ENCODE data around the gene LEKR1.

Gene LEKR1

DNA sequence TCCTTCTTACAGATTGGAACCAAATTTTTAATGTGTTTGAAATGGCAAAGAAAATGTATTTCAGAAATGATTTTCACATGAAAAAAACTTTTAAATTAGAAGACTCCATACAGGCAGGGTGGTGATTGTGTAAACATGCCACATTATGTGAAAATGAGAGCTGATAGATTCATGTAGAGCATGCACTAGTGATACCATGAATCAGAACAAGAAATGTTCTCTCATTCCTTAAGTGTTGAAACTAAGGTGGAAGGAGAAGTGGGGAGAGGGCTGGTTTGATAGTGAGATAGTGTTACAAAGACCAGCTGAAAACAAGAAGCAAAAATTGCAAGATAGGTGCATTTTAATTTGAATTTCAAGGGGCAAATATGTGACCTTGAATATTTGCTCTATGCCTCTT is 233.5 kb downstream of the LEKR1 start:
- no peak overlapping the region for H3K27ac ChIP-seq
- TF ChIP-seq, protein P1, sequence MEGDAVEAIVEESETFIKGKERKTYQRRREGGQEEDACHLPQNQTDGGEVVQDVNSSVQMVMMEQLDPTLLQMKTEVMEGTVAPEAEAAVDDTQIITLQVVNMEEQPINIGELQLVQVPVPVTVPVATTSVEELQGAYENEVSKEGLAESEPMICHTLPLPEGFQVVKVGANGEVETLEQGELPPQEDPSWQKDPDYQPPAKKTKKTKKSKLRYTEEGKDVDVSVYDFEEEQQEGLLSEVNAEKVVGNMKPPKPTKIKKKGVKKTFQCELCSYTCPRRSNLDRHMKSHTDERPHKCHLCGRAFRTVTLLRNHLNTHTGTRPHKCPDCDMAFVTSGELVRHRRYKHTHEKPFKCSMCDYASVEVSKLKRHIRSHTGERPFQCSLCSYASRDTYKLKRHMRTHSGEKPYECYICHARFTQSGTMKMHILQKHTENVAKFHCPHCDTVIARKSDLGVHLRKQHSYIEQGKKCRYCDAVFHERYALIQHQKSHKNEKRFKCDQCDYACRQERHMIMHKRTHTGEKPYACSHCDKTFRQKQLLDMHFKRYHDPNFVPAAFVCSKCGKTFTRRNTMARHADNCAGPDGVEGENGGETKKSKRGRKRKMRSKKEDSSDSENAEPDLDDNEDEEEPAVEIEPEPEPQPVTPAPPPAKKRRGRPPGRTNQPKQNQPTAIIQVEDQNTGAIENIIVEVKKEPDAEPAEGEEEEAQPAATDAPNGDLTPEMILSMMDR (conservative IDR thresholded peaks at IDR 0.05), result no peak
- no peak for TF ChIP-seq ZFX (IDR thresholded peaks at IDR 0.05)

DNA sequence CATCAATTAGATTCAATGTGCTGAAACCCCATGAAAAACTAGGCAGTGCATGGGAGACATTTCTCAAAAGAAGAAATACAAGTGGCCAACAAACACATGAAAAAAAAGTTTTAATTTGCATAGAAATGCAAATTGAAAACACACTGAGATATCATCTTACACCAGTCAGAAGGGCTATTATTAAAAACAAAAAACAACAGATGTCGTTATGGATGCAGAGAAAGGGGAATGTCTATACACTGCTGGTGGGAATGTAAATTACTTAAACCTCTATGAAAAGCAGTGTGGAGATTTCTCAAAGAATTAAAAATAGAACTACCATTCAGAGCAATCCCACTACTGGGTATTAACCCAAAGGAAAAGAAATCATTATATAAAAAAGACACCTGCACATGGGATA is 235.1 kb downstream of the LEKR1 start:
- TF ChIP-seq, protein P1 (conservative IDR thresholded peaks at IDR 0.05), result no peak
- TF ChIP-seq ZFX (IDR thresholded peaks at IDR 0.05), result no peak
- no peak overlapping the region for H3K27ac ChIP-seq

DNA sequence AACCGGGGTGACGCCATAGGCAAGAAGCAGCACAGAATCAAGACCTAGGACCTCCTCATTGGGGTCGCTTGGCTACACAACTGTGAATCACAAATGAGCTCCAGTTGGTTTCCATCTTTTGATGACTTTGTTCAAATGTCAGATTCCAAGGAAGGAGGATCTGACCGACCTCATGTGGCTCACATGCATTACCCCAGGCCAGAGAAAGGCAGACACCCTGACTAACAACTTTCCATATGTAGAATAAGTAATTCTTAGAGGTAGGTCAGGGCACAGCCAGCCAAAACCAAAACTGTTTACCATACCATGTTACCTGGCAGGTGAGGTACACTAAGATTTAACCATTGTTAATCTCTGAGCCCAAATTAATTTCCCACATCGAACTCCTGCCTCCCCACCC is 237.3 kb downstream of the LEKR1 start:
- no peak for TF ChIP-seq ZFX (IDR thresholded peaks at IDR 0.05)
- TF ChIP-seq, protein P1 (conservative IDR thresholded peaks at IDR 0.05), result no peak
- H3K27ac ChIP-seq, result no peak overlapping the region

DNA sequence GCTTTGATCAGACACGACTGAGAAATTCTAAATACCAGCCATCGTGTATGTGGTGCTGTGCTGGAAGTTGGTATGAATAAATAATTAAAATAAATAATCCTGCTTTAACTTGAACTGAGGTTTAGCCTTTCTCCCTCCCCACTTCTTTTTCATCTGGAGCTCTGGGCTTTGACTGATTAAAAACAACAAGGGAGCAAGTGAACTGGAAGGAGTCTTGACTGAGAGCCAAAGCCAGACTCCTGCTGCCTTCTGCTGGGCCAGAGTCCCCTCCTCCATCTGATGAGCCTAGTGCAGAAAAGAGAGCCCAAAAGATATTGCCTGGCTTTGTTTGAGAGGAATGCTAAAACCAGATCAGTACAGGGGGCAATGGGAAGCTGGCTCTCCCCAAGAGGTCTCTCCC is 237.8 kb downstream of the LEKR1 start:
- H3K27ac ChIP-seq, result no peak overlapping the region
- TF ChIP-seq ZFX (IDR thresholded peaks at IDR 0.05), result no peak
- TF ChIP-seq, protein P1 (conservative IDR thresholded peaks at IDR 0.05), result no peak

DNA sequence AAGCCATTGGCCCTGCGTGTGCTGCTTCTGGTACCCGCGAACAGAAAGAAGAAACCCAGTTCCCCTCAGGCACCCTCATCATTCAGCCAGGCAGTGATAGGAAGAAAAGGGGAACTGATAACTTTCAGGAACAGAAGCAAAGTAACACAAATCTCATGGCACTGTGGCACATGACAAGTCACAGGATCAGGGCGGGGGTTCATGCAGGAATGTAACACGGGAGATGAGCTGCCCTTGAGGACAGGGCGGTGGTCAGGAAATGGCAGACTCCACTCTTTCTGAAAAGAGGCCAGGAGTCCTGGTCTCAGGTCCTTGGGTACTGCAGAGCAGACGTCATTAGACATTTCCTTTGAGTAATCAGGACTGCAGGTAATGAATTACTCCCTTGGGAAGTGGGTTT is 238.2 kb downstream of the LEKR1 start:
- TF ChIP-seq, protein P1 (conservative IDR thresholded peaks at IDR 0.05), result no peak
- no peak for TF ChIP-seq ZFX (IDR thresholded peaks at IDR 0.05)
- H3K27ac ChIP-seq, result no peak overlapping the region

DNA sequence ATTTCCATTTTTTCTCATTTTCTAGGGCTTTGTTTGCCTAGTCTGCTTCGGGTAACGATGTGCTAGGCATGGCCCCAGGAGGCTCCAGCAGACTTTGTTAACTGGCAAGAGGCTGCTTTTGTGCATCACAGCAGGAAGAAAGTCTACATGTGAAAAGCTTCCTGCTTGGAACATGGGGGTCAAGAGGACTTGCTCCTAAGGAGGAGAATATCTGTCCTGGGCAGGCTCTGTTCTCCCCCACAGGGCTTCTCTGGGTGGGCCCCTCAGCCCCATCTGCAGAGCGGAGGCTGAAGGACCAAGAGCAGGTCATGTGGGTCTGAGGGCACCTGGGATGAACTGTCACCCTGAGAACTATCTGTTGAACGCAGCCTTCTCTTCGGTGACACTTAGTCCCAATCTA is 239.0 kb downstream of the LEKR1 start:
- no peak overlapping the region for H3K27ac ChIP-seq
- TF ChIP-seq, protein P1 (conservative IDR thresholded peaks at IDR 0.05), result no peak
- no peak for TF ChIP-seq ZFX (IDR thresholded peaks at IDR 0.05)

DNA sequence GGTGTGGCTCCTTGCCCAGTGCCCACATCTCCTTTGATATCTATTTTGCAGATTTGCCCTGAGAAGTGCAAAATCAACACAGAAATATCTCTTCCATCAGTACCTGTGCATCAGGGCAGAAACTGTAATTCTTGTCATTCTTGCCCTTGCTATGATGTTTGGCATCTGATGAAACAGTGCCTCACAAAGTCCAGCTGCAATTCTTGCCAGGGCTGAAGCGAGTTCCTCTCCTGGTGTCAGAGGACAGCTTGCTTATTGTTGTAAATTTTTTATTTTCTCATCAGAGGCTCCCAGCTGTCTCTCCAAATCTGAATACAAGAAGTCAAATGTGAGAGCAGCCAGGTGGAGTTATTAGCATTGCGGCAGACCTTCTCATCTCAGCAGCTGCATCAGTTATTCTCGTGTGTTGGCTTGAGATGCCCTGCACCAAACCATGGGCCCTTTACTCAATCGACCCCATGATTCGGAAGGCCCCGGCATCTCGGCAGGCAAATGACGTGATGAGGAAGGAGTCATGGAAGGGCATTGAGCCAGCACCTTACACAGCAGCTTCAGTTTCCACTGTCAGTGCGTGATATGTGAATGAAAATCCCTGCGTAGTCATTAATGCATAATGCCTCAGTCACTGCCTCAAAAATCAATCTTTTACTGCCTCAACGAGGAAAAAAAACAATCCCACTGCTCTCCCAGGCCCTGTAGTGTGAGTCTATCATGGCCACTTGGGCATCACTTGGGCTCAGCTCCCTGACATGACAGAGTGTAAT is 240.4 kb downstream of the LEKR1 start:
- no peak for TF ChIP-seq ZFX (IDR thresholded peaks at IDR 0.05)
- TF ChIP-seq, protein P1 (conservative IDR thresholded peaks at IDR 0.05), result no peak
- H3K27ac ChIP-seq, result no peak overlapping the region
